ENCODE measurements around the gene SLC22A31.
"Not testable (repeated sequence)": the region's sequence is repeated elsewhere in the genome, so short reads cannot be mapped to it uniquely, and the experiment has no call there.

SLC22A31 gene

DNA sequence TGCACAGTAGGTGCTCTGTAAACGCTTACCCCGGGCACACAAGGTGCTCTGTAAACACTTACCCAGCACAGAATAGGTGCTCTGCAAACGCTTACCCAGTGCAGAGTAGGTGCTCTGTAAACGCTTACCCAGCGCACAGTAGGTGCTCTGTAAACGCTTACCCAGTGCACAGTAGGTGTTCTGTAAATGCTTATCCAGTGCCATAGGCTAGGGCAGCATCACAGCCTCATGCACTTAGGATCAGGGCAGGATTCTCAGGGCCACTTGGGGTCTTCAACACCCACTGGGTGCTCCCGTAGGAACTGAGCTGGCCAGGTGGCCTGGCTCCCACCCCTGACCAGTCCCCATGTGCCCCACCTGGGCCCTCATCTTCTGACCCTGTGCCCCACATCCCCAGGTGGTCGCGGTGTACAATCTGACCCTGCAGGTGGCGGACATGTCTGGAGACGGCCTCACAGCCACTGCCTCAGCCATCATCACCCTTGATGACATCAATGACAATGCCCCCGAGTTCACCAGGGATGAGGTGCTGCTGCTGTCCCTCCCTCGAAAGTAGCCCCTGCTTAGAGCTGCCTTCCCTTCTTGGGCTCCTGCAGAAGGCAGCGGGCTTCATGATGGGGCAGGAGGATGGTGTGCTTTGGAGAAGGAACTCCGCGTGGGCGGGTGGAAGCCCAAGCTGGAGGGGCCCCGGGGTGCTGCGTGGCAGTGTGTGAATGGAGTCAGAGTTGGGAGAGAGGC lies 13.1 kb downstream of the SLC22A31 start:
- H3K4me3 ChIP-seq (ENCODE audit: low read depth, low read length): no peak overlapping the region
- no peak for DNase-seq (ENCODE audit: low read depth)
- no peak for TF ChIP-seq CTCF (IDR thresholded peaks at IDR 0.05; ENCODE audit: control insufficient read depth, extremely low read depth, insufficient read depth)

GRCh38 chr16:89186593-89187031 lies 13.7 kb downstream of the SLC22A31 start:
- H3K4me3 ChIP-seq (ENCODE audit: low read depth, low read length); DNase-seq (ENCODE audit: low read depth): not testable (repeated sequence)

- H3K4me3 ChIP-seq (ENCODE audit: low read depth, low read length); DNase-seq (ENCODE audit: low read depth): not testable (repeated sequence)
Measured at GRCh38 chr16:89185887-89186592, 14.3 kb downstream of the SLC22A31 start.

GRCh38 chr16:89184933-89185794 lies 15.2 kb downstream of the SLC22A31 start:
- no peak for DNase-seq (ENCODE audit: low read depth)
- no peak overlapping the region for H3K4me3 ChIP-seq (ENCODE audit: low read depth, low read length)
- no peak for TF ChIP-seq CTCF (IDR thresholded peaks at IDR 0.05; ENCODE audit: control insufficient read depth, extremely low read depth, insufficient read depth)

DNA sequence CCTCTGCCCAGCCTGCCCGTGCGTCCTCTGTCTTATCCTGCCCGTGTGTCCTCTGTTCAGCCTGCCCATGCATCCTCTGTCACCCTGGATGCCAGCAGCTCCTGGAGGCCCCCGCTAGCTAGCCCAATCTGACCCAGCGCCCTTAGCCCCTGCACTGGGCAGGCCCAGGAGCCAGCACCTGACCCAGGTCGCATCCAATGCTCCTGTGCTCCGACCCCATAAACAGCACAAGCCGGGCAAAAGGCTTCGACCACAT lies 15.7 kb downstream of the SLC22A31 start:
- no peak for TF ChIP-seq CTCF (IDR thresholded peaks at IDR 0.05; ENCODE audit: control insufficient read depth, extremely low read depth, insufficient read depth)
- no peak overlapping the region for H3K4me3 ChIP-seq (ENCODE audit: low read depth, low read length)
- DNase-seq (ENCODE audit: low read depth): no peak

DNA sequence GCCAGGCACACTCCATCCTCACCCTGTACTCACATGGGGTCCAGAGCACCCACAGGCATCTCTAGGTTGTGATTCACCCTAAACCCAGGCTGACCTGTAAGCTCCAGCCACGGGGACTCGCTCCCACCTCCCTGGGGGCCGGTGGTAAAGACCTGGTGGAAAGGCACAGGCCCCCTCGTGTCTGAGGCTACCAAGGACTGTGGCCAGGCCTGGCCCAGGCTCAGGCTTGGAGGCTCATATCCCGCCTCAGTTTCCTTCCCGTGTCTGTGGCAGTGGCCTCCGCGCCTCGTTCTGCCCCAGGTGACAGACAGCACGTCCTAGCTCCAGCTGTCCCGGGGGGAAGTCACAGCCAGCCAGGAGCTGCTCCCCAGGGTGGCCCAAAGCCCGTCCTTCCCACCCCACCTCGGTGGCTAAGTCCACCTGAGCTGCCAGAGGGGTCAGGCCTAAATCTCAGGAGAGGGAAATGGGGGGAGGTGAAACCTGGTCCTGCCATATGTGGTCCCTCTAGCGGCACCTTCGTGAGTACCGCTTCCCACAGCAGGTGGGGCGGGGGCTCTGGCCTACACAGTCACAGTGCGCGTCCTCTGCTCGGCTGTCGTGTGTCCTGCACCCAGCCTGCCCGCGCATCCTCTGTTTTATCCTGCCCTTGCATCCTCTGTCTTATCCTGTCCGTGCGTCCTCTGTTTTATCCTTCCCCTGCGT lies 16.2 kb downstream of the SLC22A31 start:
- no peak for DNase-seq (ENCODE audit: low read depth)
- no peak overlapping the region for H3K4me3 ChIP-seq (ENCODE audit: low read depth, low read length)
- no peak for TF ChIP-seq CTCF (IDR thresholded peaks at IDR 0.05; ENCODE audit: control insufficient read depth, extremely low read depth, insufficient read depth)

DNA sequence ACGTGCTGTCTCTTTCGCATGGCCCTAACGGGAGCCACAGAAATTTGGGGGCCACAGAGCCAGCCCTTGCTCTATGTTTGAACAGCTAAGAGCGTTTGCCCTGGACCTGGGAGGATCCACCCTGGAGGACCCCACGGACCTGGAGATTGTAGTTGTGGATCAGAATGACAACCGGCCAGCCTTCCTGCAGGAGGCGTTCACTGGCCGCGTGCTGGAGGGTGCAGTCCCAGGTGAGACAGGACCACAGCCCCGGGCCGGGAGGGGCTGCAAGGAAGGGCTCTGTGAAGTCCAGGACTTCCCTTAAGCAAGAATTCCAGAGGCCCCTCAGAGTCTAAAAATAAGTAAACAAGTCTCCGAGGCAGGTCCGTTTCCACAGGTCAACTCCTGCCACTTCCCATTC lies 16.9 kb downstream of the SLC22A31 start:
- TF ChIP-seq CTCF (IDR thresholded peaks at IDR 0.05; ENCODE audit: control insufficient read depth, extremely low read depth, insufficient read depth): no peak
- no peak overlapping the region for H3K4me3 ChIP-seq (ENCODE audit: low read depth, low read length)
- no peak for DNase-seq (ENCODE audit: low read depth)
